Motor neuron (in vitro differentiated cells): ENCODE results near the gene CREBBP. TPM values are rescaled to one million over a fixed set of nuclear protein-coding genes. Genes with fewer than 3 reads are reported as not detected.

ENCODE experiments used
- ATAC-seq, 8 experiments: fragments of 200-7000 bp; cut with Tn5 transposase; replicated peaks in 6 of 8; 2 replicates each; pipeline ENCODE4 v1.8.0; 2021; ENCODE audit warnings: mild to moderate bottlenecking in 8 of 8, moderate library complexity in 8 of 8
- H3K27ac ChIP-seq, 2 donors: fragments of 250-450 bp; sonication (Bioruptor Pico); 2 replicates each; pipeline ENCODE4 v1.9.0; 2021; ENCODE audit warnings: antibody characterized with exemption in 2 of 2, mild to moderate bottlenecking in 2 of 2, moderate library complexity in 1 of 2
- H3K4me1 ChIP-seq, 2 donors: fragments of 250-450 bp; sonication (Bioruptor Pico); replicated peaks in 1 of 2; 2 replicates each; pipeline ENCODE4 v1.6.1; 2021; ENCODE audit warnings: antibody characterized with exemption in 2 of 2, mild to moderate bottlenecking in 2 of 2, moderate library complexity in 1 of 2
- H3K4me3 ChIP-seq, 5 donors: fragments of 250-450 bp; sonication (Bioruptor Pico); 2 replicates each; pipeline ENCODE4 v1.9.0; 2021; ENCODE audit warnings: antibody characterized with exemption in 5 of 5, mild to moderate bottlenecking in 5 of 5, moderate library complexity in 4 of 5
- WGBS, 10 experiments: fragments of 450-650 bp; shearing (Covaris generic); methylation state at CpG; one replicate each; pipeline ENCODE4 v1.0.0; 2022; 5-methylcytosine and 5-hydroxymethylcytosine counted together
- in situ Hi-C, 9 experiments: fragments of 400-800 bp; cut with MboI; loops; one replicate each; pipeline ENCODE4 v1.15.0; 2021; ENCODE audit warnings: low sequenced_read_pairs in 9 of 9, low pct_unique_long_range_greater_than_20kb in 2 of 9; ENCODE audit not compliant: unreplicated experiment in 9 of 9
- total RNA-seq, 8 experiments: library from RNA; unstranded; fragments of 300-600 nt; gene quantifications; 2 replicates each; pipeline versions ENCODE4 v1.2.3 to v1.2.4, GENCODE V29; 2022

The CREBBP gene
- total RNA-seq, 8 experiments from 2014 or later, result 12.1 to 92.4 (median 23.7) TPM

GRCh38 chr16:3861808-3862451, 18.6 kb downstream of the CREBBP start:
- 20 to 80% (median 60%) methylated on average over 2 to 10 of the region's 12 CpGs; no CpG with 5 or more reads in 1 of the 10 experiments for WGBS, 10 experiments
- ATAC-seq, result peak in 7 of 8 experiments; percentile 34 to 76 (median 70)
- in situ Hi-C loops, result no loop called here
- peaks cover 4 to 21% of the 10 kb centered on the region in 2 donors for H3K4me1 ChIP-seq
- H3K4me3 ChIP-seq, result no peak overlapping the region
- no peak overlapping the region for H3K27ac ChIP-seq

- ATAC-seq, result no peak
- Histone ChIP-seq H3K4me1 (peaks cover 4 to 21% of the 10 kb centered on the region in 2 donors), H3K4me3 (no peak overlapping the region), H3K27ac (no peak overlapping the region)
- in situ Hi-C loops, result no loop called here
- 100% methylated on average over 1 to 2 of the region's 7 CpGs; no CpG with 5 or more reads in 6 of the 10 experiments for WGBS, 10 experiments
Measured at GRCh38 chr16:3859889-3860288, 20.6 kb downstream of the CREBBP start.

GRCh38 chr16:3858801-3859200, 21.7 kb downstream of the CREBBP start:
- Histone ChIP-seq H3K27ac (no peak overlapping the region), H3K4me1 (peaks cover 4 to 20% of the 10 kb centered on the region in 2 donors), H3K4me3 (no peak overlapping the region)
- no peak for ATAC-seq
- in situ Hi-C loops, result no loop called here

- ATAC-seq, result peak in 7 of 8 experiments; percentile 31 to 94 (median 43)
- in situ Hi-C loops, result no loop called here
- H3K4me3 ChIP-seq, result no peak overlapping the region
- peak overlapping the region in 1 of 2 donors; percentile 32 for H3K27ac ChIP-seq
- H3K4me1 ChIP-seq, result peaks cover 4 to 17% of the 10 kb centered on the region in 2 donors
- 10 to 78% (median 60%) methylated on average over 1 to 7 of the region's 12 CpGs; no CpG with 5 or more reads in 1 of the 10 experiments for WGBS, 10 experiments
Measured at GRCh38 chr16:3857189-3858043, 23.1 kb downstream of the CREBBP start.

- in situ Hi-C loops, result no loop called here
- ATAC-seq, result peak in 2 of 8 experiments; percentile 9 to 11
- Histone ChIP-seq H3K4me1 (peaks cover 0 to 11% of the 10 kb centered on the region in 2 donors), H3K4me3 (no peak overlapping the region), H3K27ac (no peak overlapping the region)
- 63 to 100% (median 92%) methylated on average over 1 to 6 of the region's 6 CpGs; no CpG with 5 or more reads in 1 of the 10 experiments for WGBS, 10 experiments
Measured at GRCh38 chr16:3856367-3857141, 24.0 kb downstream of the CREBBP start.

- Histone ChIP-seq H3K4me3 (no peak overlapping the region), H3K4me1 (peaks cover 0 to 11% of the 10 kb centered on the region in 2 donors), H3K27ac (no peak overlapping the region)
- in situ Hi-C loops, result no loop called here
- WGBS, 10 experiments, result 60 to 100% (median 88%) methylated on average over 1 to 12 of the region's 19 CpGs; no CpG with 5 or more reads in 1 of the 10 experiments
- no peak for ATAC-seq
Measured at GRCh38 chr16:3854750-3855541, 25.6 kb downstream of the CREBBP start.

GRCh38 chr16:3850544-3850899, 30.0 kb downstream of the CREBBP start:
- H3K27ac ChIP-seq, result no peak overlapping the region
- H3K4me1 ChIP-seq, result no peaks in the 10 kb centered on the region
- 87 to 100% (median 100%) methylated on average over 1 to 9 of the region's 10 CpGs; no CpG with 5 or more reads in 5 of the 10 experiments for WGBS, 10 experiments
- in situ Hi-C loops, result no loop called here
- ATAC-seq, result no peak
- H3K4me3 ChIP-seq, result no peak overlapping the region

GRCh38 chr16:3849751-3850543, 30.6 kb downstream of the CREBBP start:
- H3K4me3 ChIP-seq, result no peak overlapping the region
- no peak overlapping the region for H3K27ac ChIP-seq
- WGBS, 10 experiments, result 40 to 100% (median 95%) methylated on average over 1 to 10 of the region's 19 CpGs; no CpG with 5 or more reads in 3 of the 10 experiments
- H3K4me1 ChIP-seq, result no peaks in the 10 kb centered on the region
- in situ Hi-C loops, result no loop called here
- ATAC-seq, result no peak

- in situ Hi-C loops, result no loop called here
- 33 to 100% (median 81%) methylated on average over 1 to 6 of the region's 6 CpGs; no CpG with 5 or more reads in 1 of the 10 experiments for WGBS, 10 experiments
- no peak overlapping the region for H3K27ac ChIP-seq
Measured at GRCh38 chr16:3846595-3847091, 33.9 kb downstream of the CREBBP start.

GRCh38 chr16:3846087-3846486, 34.4 kb downstream of the CREBBP start:
- in situ Hi-C loops, result no loop called here
- ATAC-seq, result no peak
- Histone ChIP-seq H3K4me3 (no peak overlapping the region), H3K27ac (no peak overlapping the region), H3K4me1 (no peaks in the 10 kb centered on the region)

More at GRCh38 chr16:3846595-3847091, 33.9 kb downstream of the CREBBP start:
- H3K4me1 ChIP-seq, result no peaks in the 10 kb centered on the region
- no peak overlapping the region for H3K4me3 ChIP-seq
- ATAC-seq, result peak in 2 of 8 experiments; percentile 19 to 29

GRCh38 chr16:3842994-3843393, 37.5 kb downstream of the CREBBP start:
- in situ Hi-C loops, result no loop called here
- no peak overlapping the region for H3K4me3 ChIP-seq
- 0 to 96% (median 72%) methylated on average over 2 to 3 of the region's 3 CpGs; no CpG with 5 or more reads in 1 of the 10 experiments for WGBS, 10 experiments
- H3K27ac ChIP-seq, result no peak overlapping the region
- ATAC-seq, result peak in 1 of 8 experiments; percentile 50
- H3K4me1 ChIP-seq, result no peaks in the 10 kb centered on the region
